Esophagus (tissue), 2 donors: ENCODE measurements around the gene IFNGR1. TPM values are rescaled to one million over a fixed set of nuclear protein-coding genes. Genes with fewer than 3 reads are reported as not detected.

Experiments
- H3K27ac ChIP-seq, 2 donors: one replicate each; pipeline ENCODE4 v1.5.1; 2013; ENCODE audit warnings: low read depth in 2 of 2, mild to moderate bottlenecking in 2 of 2, inconsistent platforms in 1 of 2, low read length in 1 of 2, moderate library complexity in 1 of 2
- H3K27me3 ChIP-seq, 2 donors: one replicate each; pipeline ENCODE4 v1.6.1; 2013; ENCODE audit warnings: low read length in 2 of 2, control low read depth in 1 of 2, mild to moderate bottlenecking in 1 of 2; ENCODE audit not compliant: insufficient read depth in 2 of 2, control insufficient read depth in 1 of 2
- H3K36me3 ChIP-seq, 2 donors: one replicate each; pipeline ENCODE4 v1.6.1; 2013; ENCODE audit warnings: low read length in 1 of 2; ENCODE audit not compliant: control insufficient read depth in 2 of 2, insufficient read depth in 2 of 2
- H3K4me1 ChIP-seq, 2 donors: one replicate each; pipeline ENCODE4 v1.6.1; 2013; ENCODE audit warnings: low read length in 1 of 2; ENCODE audit not compliant: control insufficient read depth in 2 of 2, insufficient read depth in 2 of 2
- H3K4me3 ChIP-seq, 2 donors: one replicate each; pipeline ENCODE4 v1.5.1; 2013; ENCODE audit warnings: low read length in 2 of 2, mild to moderate bottlenecking in 2 of 2, low read depth in 1 of 2, moderate library complexity in 1 of 2
- H3K9me3 ChIP-seq, 2 donors: one replicate each; pipeline ENCODE4 v1.6.1; 2013; ENCODE audit warnings: mild to moderate bottlenecking in 2 of 2, low read depth in 1 of 2, low read length in 1 of 2, moderate library complexity in 1 of 2; ENCODE audit not compliant: control insufficient read depth in 2 of 2, insufficient read depth in 1 of 2
- WGBS, 2 donors: extraction: QIAGEN DNeasy Blood & Tissue Kit; methylation state at CpG; one replicate each; pipeline ENCODE4 v1.1.7; 2013; 5-methylcytosine and 5-hydroxymethylcytosine counted together
- polyA plus RNA-seq, 2 donors: library from polyadenylated mRNA; stranded (reverse); fragments of 200-250 nt; gene quantifications; one replicate each; pipeline ENCODE4 v1.2.3, GENCODE V29; 2013
- donor health status: healthy with polysubstance abuse.
- donor health status: Bipolar disorder and iron deficiency.

The IFNGR1 gene
- polyA plus RNA-seq, 2 donors: 27.9 to 40.6 TPM

DNA sequence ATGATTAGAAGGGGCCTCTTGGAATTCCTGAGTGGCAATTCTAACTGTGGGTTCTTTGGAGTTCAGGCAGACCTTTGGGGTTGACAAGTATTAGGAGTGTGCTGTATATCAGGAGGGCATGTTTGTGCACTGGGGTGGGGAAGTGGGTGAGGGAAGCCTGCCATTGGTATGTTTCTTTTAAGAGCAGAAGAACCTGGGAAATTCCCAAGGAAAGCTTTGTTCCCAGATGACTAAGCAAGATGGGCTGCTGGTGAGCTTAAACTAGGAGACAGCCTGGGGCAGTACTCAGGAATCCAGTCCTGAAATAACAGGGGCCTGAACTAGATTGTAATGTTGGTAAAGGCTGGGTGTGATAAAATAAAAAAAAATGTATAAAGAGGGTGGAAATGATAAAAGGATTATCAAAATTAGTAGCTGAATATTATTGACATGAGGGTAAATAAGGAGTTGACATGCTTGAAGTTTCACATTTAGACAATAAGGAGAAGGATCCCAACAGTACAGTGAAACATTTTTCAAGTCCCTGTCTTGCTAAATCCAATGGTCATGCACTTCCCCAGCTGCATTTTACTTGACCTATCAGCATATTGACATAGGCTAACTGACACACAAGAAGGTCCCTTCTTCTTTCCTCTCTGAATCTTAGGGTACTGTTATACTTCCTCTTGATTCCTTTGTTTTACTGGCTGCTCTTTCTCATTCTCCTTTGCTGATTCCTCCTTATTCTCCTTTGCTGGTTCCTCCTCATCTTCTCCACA is 18.4 kb upstream of the IFNGR1 start:
- H3K36me3 ChIP-seq: no peaks in the 10 kb centered on the region
- peaks cover 0 to under 1% of the 10 kb centered on the region in 2 donors for H3K4me1 ChIP-seq
- no peaks in the 10 kb centered on the region for H3K27me3 ChIP-seq
- no peaks in the 10 kb centered on the region for H3K9me3 ChIP-seq
- H3K27ac ChIP-seq: peak overlapping the region in 1 of 2 donors; percentile 37
- H3K4me3 ChIP-seq: no peak overlapping the region

- Histone ChIP-seq H3K4me3 (no peak overlapping the region), H3K27ac (no peak overlapping the region), H3K4me1 (peaks cover 0 to 2% of the 10 kb centered on the region in 2 donors), H3K27me3 (no peaks in the 10 kb centered on the region), H3K36me3 (no peaks in the 10 kb centered on the region), H3K9me3 (no peaks in the 10 kb centered on the region)
- WGBS, 2 donors: 69 to 77% methylated on average over 5 of the region's 5 CpGs
Measured at GRCh38 chr6:137236581-137237355, 17.6 kb upstream of the IFNGR1 start.

DNA sequence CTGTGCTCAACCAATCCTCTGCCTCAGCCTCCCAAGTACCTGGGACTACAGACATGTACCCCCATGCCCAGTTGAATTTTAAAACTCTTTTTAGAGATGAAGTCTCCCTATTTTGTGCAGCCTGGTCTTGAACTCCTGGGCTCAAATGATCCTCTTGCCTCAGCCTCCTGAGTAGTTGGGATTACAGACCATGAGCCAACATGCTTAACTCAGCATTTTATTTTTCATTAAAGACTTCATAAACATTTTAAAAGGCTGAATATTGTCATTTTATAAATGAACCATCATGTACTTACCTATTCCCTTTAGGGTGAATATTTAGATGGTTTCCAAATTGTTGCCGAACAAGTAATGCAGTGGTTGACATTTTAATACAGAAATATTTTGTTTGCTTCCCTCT is 16.5 kb upstream of the IFNGR1 start:
- H3K4me3 ChIP-seq: no peak overlapping the region
- H3K4me1 ChIP-seq: peaks cover 0 to 2% of the 10 kb centered on the region in 2 donors
- no peaks in the 10 kb centered on the region for H3K9me3 ChIP-seq
- WGBS, 2 donors: 88 to 89% methylated on average over 1 of the region's 1 CpG
- H3K36me3 ChIP-seq: no peaks in the 10 kb centered on the region
- H3K27me3 ChIP-seq: no peaks in the 10 kb centered on the region
- H3K27ac ChIP-seq: no peak overlapping the region

DNA sequence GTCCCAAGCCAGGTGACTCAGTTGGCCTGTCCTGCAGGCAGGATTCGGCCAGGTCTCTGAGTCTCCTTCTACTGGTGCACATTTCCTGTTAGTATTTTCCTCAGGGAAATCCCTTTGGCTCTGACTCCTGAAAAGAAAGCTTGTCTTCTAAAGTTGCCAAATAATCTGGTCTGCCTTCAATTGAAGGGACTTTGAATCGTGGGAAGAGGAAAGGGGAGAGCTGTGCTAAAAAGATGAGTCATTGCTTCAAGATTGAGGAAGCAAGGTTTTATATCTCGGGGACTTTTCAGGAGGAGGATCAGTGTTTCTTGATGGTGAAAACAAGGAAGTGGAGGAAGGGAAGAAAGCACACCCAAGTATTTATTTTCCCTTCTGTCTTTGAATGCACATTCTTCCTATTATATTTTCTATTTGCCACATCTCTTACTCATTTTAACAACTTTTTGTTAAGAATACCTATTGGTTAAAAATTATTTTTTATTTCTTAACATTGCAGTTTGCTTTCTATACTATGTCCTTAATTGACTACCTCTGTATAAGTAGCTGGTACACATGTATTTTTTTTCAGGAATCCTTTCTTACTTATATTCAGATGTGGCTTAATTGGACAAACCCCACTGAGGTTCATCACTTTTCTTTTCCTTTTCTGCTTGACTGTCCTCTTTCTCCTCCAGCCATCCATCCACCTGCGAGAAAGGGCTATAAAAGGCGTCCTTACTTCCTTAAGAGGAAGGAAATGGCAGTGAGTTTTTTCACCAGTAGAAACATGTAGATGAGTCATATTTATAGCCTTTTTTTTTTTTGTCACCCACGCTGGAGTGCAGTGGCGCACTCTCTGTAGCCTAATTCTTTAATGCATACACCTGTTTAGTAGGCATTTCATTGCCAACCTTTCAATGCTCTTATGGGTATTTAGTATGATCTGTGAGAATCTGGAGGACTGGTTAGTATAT is 15.0 kb upstream of the IFNGR1 start:
- no peaks in the 10 kb centered on the region for H3K9me3 ChIP-seq
- 16 to 26% methylated on average over 7 of the region's 7 CpGs for WGBS, 2 donors
- H3K4me1 ChIP-seq: peaks cover 0 to 5% of the 10 kb centered on the region in 2 donors
- no peak overlapping the region for H3K4me3 ChIP-seq
- peak overlapping the region; percentile 66 to 84 for H3K27ac ChIP-seq
- H3K36me3 ChIP-seq: no peaks in the 10 kb centered on the region
- H3K27me3 ChIP-seq: no peaks in the 10 kb centered on the region

GRCh38 chr6:137231895-137232294 is 12.7 kb upstream of the IFNGR1 start:
- WGBS, 2 donors: 72 to 74% methylated on average over 4 of the region's 4 CpGs
- Histone ChIP-seq H3K4me3 (no peak overlapping the region), H3K4me1 (peaks cover 0 to 5% of the 10 kb centered on the region in 2 donors), H3K36me3 (no peaks in the 10 kb centered on the region), H3K27me3 (no peaks in the 10 kb centered on the region), H3K27ac (no peak overlapping the region), H3K9me3 (no peaks in the 10 kb centered on the region)

- no peaks in the 10 kb centered on the region for H3K9me3 ChIP-seq
- H3K4me3 ChIP-seq: no peak overlapping the region
- no peaks in the 10 kb centered on the region for H3K36me3 ChIP-seq
- peaks cover 0 to 5% of the 10 kb centered on the region in 2 donors for H3K4me1 ChIP-seq
- H3K27me3 ChIP-seq: no peaks in the 10 kb centered on the region
- H3K27ac ChIP-seq: peak overlapping the region; percentile 7 to 31
- 95 to 96% methylated on average over 7 of the region's 7 CpGs for WGBS, 2 donors
Measured at GRCh38 chr6:137230956-137231555, 11.9 kb upstream of the IFNGR1 start.

DNA sequence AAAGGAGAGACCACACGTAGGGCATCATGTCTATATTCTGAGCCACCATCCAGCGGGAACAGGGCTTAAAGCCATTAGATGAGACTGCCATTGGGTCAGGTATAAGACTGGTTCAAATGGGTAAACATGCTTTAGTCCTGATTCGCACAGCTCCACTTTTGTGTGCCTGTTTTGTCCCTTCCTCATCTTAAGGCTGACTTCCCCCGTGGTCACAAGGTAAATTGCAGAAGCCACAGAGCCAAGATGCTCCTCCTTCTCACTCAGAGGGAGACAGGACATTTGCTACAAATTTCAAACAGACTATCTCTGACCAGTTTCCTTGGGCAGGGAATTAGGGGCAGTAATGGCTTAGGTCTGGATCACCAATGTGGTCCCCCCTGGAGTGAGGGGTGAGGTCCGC is 11.4 kb upstream of the IFNGR1 start:
- peaks cover 0 to 5% of the 10 kb centered on the region in 2 donors for H3K4me1 ChIP-seq
- no peaks in the 10 kb centered on the region for H3K9me3 ChIP-seq
- no peaks in the 10 kb centered on the region for H3K27me3 ChIP-seq
- H3K4me3 ChIP-seq: no peak overlapping the region
- no peaks in the 10 kb centered on the region for H3K36me3 ChIP-seq
- WGBS, 2 donors: 90% methylated on average over 5 of the region's 5 CpGs
- H3K27ac ChIP-seq: no peak overlapping the region

- no peaks in the 10 kb centered on the region for H3K27me3 ChIP-seq
- no peak overlapping the region for H3K27ac ChIP-seq
- H3K4me1 ChIP-seq: peaks cover 0 to 5% of the 10 kb centered on the region in 2 donors
- no peak overlapping the region for H3K4me3 ChIP-seq
- 89 to 97% methylated on average over 3 of the region's 3 CpGs for WGBS, 2 donors
- H3K9me3 ChIP-seq: no peaks in the 10 kb centered on the region
- no peaks in the 10 kb centered on the region for H3K36me3 ChIP-seq
Measured at GRCh38 chr6:137229075-137229759, 10.0 kb upstream of the IFNGR1 start.
